SK-N-SH (cell line): ENCODE measurements around the gene FCN3. TPM values are rescaled to one million over a fixed set of nuclear protein-coding genes. Genes with fewer than 3 reads are reported as not detected.

Source experiments
- CTCF ChIA-PET: fragments of 300-600, 350-600 bp; formaldehyde crosslinking; extraction: SDS; loops from one replicate; lab custom pipeline; 2021; lab: Yijun Ruan, JAX
- POLR2A ChIA-PET: fragments of 350-600 bp; sonication (Branson Sonifier 250); formaldehyde crosslinking; extraction: SDS; loops from one replicate; lab custom pipeline; 2020; ENCODE audit warnings: antibody characterized with exemption, inconsistent platforms; lab: Yijun Ruan, JAX
- DNase-seq: peaks from one replicate; pipeline ENCODE4 v3.0.0; 2012
- H2AFZ ChIP-seq: fragments of 200-600 bp; sonication (generic); 2 replicates; pipeline ENCODE4 v1.8.1; 2016; ENCODE audit warnings: antibody characterized with exemption, mild to moderate bottlenecking, low read depth
- H3F3A ChIP-seq: fragments of 200-600 bp; sonication (generic); replicated peaks from 2 replicates; pipeline ENCODE3; 2016; ENCODE audit warnings: antibody characterized with exemption, mild to moderate bottlenecking; ENCODE audit not compliant: insufficient read depth
- H3K27ac ChIP-seq, 2 experiments: fragments of 200-500 bp in 1 of 2; fragments of 200-600 bp in 1 of 2; sonication (Bioruptor generic) in 1 of 2; sonication (generic), shearing (Covaris generic) in 1 of 2; 2 replicates each; pipeline versions ENCODE4 v1.5.1 to v1.6.1; 2014 to 2016; ENCODE audit warnings: low read depth in 2 of 2, inconsistent platforms in 1 of 2, low read length in 1 of 2, mild to moderate bottlenecking in 1 of 2, mixed read lengths in 1 of 2
- H3K27me3 ChIP-seq: fragments of 200-600 bp; sonication (generic), shearing (Covaris generic); 2 replicates; pipeline ENCODE4 v1.6.1; 2016; ENCODE audit warnings: mixed run types; ENCODE audit not compliant: insufficient read depth
- H3K36me3 ChIP-seq, 2 experiments: fragments of 200-500 bp in 1 of 2; fragments of 200-600 bp in 1 of 2; sonication (Bioruptor generic) in 1 of 2; sonication (generic) in 1 of 2; replicated peaks in 1 of 2; 2 replicates each; pipeline versions ENCODE3 to v1.5.1; 2014 to 2016; ENCODE audit warnings: low read length in 1 of 2, mild to moderate bottlenecking in 1 of 2; ENCODE audit not compliant: insufficient read depth in 2 of 2, control insufficient read depth in 1 of 2
- H3K4me1 ChIP-seq, 2 experiments: fragments of 200-500 bp in 1 of 2; fragments of 200-600 bp in 1 of 2; sonication (Bioruptor generic) in 1 of 2; sonication (generic), shearing (Covaris generic) in 1 of 2; 2 replicates each; pipeline versions ENCODE4 v1.5.1 to v1.6.1; 2014 to 2016; ENCODE audit warnings: low read depth in 1 of 2, low read length in 1 of 2, mixed run types in 1 of 2; ENCODE audit not compliant: insufficient read depth in 2 of 2, control insufficient read depth in 1 of 2
- H3K4me2 ChIP-seq: fragments of 200-600 bp; sonication (generic), shearing (Covaris generic); 2 replicates; pipeline ENCODE4 v1.6.1; 2017; ENCODE audit warnings: mixed run types
- H3K4me3 ChIP-seq, 2 experiments: fragments of 200-500 bp in 1 of 2; fragments of 200-600 bp in 1 of 2; sonication (Bioruptor generic) in 1 of 2; sonication (generic), shearing (Covaris generic) in 1 of 2; 2 replicates each; pipeline versions ENCODE4 v1.5.1 to v1.8.1; 2014 to 2016; ENCODE audit warnings: low read depth in 2 of 2, inconsistent platforms in 1 of 2, low read length in 1 of 2, mild to moderate bottlenecking in 1 of 2, mixed read lengths in 1 of 2, moderate library complexity in 1 of 2
- H3K79me2 ChIP-seq: fragments of 200-600 bp; sonication (generic); 2 replicates; pipeline ENCODE4 v1.8.1; 2017; ENCODE audit warnings: mild to moderate bottlenecking; ENCODE audit not compliant: insufficient read depth
- H3K9ac ChIP-seq: fragments of 200-600 bp; sonication (generic); 2 replicates; pipeline ENCODE4 v1.6.1; 2017; ENCODE audit warnings: mixed run types
- H3K9me2 ChIP-seq: fragments of 200-600 bp; sonication (generic); 2 replicates; pipeline ENCODE4 v1.6.1; 2017; ENCODE audit warnings: mixed run types
- H3K9me3 ChIP-seq: fragments of 200-600 bp; sonication (generic); 2 replicates; pipeline ENCODE4 v1.6.1; 2017; ENCODE audit warnings: mixed run types, mild to moderate bottlenecking, moderate library complexity
- H4K20me1 ChIP-seq: fragments of 200-600 bp; sonication (generic); 2 replicates; pipeline ENCODE4 v1.6.1; 2017; ENCODE audit warnings: mild to moderate bottlenecking, mixed run types; ENCODE audit not compliant: insufficient read depth
- EP300 ChIP-seq, 2 experiments: IDR thresholded peaks; 2 replicates each; pipeline versions ENCODE4 v1.4.0 to v1.6.1; 2012; ENCODE audit warnings: borderline replicate concordance in 1 of 2, low read depth in 1 of 2, low read length in 1 of 2
- EZH2phosphoT487 ChIP-seq: fragments of 200-600 bp; sonication (generic); IDR thresholded peaks from 2 replicates; pipeline ENCODE4 v1.6.1; 2017; ENCODE audit warnings: low read depth, mixed run types, mild to moderate bottlenecking, antibody characterized with exemption, moderate library complexity, borderline replicate concordance
- FOXJ3 ChIP-seq: sonication (generic); formaldehyde crosslinking; IDR thresholded peaks from 2 replicates; pipeline ENCODE4 v1.5.1; 2020; ENCODE audit warnings: mild to moderate bottlenecking, missing genetic modification reagents
- FOXM1 ChIP-seq: IDR thresholded peaks from 2 replicates; pipeline ENCODE4 v1.4.0; 2012; ENCODE audit warnings: low read depth, mild to moderate bottlenecking
- GABPA ChIP-seq: IDR thresholded peaks from 2 replicates; pipeline ENCODE4 v1.4.0; 2012; ENCODE audit warnings: low read depth, mild to moderate bottlenecking
- IRF3 ChIP-seq: fragments of 150-350 bp; IDR thresholded peaks from 2 replicates; pipeline ENCODE4 v1.6.1; 2016; ENCODE audit warnings: mild to moderate bottlenecking, low read depth, low read length
- MXI1 ChIP-seq: IDR thresholded peaks from 2 replicates; pipeline ENCODE4 v1.6.1; 2012; ENCODE audit warnings: mild to moderate bottlenecking, low read depth, low read length, improper control_type of control experiment
- NFIC ChIP-seq: IDR thresholded peaks from 2 replicates; pipeline ENCODE4 v1.4.0; 2012; ENCODE audit warnings: borderline replicate concordance
- NRF1 ChIP-seq: IDR thresholded peaks from 2 replicates; pipeline ENCODE4 v1.6.1; 2012; ENCODE audit warnings: low read depth, mild to moderate bottlenecking, low read length
- PBX3 ChIP-seq: IDR thresholded peaks from 2 replicates; pipeline ENCODE4; 2012
- POLR2AphosphoS5 ChIP-seq: IDR thresholded peaks from 2 replicates; pipeline ENCODE4 v1.6.1; 2012; ENCODE audit warnings: low read depth, low read length
- RAD21 ChIP-seq: IDR thresholded peaks from 2 replicates; pipeline ENCODE4 v1.6.1; 2012; ENCODE audit warnings: mild to moderate bottlenecking, low read length
- RFX5 ChIP-seq: IDR thresholded peaks from 2 replicates; pipeline ENCODE4 v1.6.1; 2012; ENCODE audit warnings: mild to moderate bottlenecking, improper control_type of control experiment, low read length
- SMC3 ChIP-seq: IDR thresholded peaks from 2 replicates; pipeline ENCODE4 v1.6.1; 2012; ENCODE audit warnings: low read depth, low read length, improper control_type of control experiment
- TAF1 ChIP-seq: IDR thresholded peaks from 2 replicates; pipeline ENCODE4 v1.6.1; 2012; ENCODE audit warnings: low read depth, mild to moderate bottlenecking, low read length, moderate library complexity, borderline replicate concordance
- TEAD4 ChIP-seq: IDR thresholded peaks from 2 replicates; pipeline ENCODE4 v1.4.0; 2012; ENCODE audit warnings: mild to moderate bottlenecking, borderline replicate concordance; ENCODE audit not compliant: insufficient read depth
- USF1 ChIP-seq: IDR thresholded peaks from 2 replicates; pipeline ENCODE4 v1.4.0; 2012; ENCODE audit warnings: low read depth, borderline replicate concordance
- USF2 ChIP-seq: fragments of 150-350 bp; IDR thresholded peaks from 2 replicates; pipeline ENCODE4 v1.6.1; 2017; ENCODE audit warnings: antibody characterized with exemption, low read length, low read depth, borderline replicate concordance
- YY1 ChIP-seq: IDR thresholded peaks from 2 replicates; pipeline ENCODE4 v1.4.0; 2012; ENCODE audit warnings: low read depth, mild to moderate bottlenecking
- ZBTB33 ChIP-seq: IDR thresholded peaks from 2 replicates; pipeline ENCODE4 v1.4.0; 2012; ENCODE audit warnings: low read depth, borderline replicate concordance
- WGBS: methylation state at CpG from one replicate; pipeline ENCODE4 v1.1.6; 2017; ENCODE audit warnings: low lambda C conversion rate; 5-methylcytosine and 5-hydroxymethylcytosine counted together
- polyA plus RNA-seq, 3 experiments: library from polyadenylated mRNA; depleted of rRNA; stranded (reverse); fragments of >200 nt; gene quantifications; 2 replicates each; pipeline ENCODE4 v1.2.3, GENCODE V29; 2012

The FCN3 gene
- polyA plus RNA-seq, 1 of the 3 experiments (the other 2 are of a cell fraction): not detected

GRCh38 chr1:27395441-27396195 is 21.0 kb upstream of the FCN3 start (continued):
- TF ChIP-seq ZBTB33 (no peak), YY1 (no peak), PBX3 (no peak), SMC3 (peak; percentile 80), NFIC (no peak), EZH2phosphoT487 (no peak), EP300 (IDR thresholded peaks at IDR 0.05; ENCODE audit: borderline replicate concordance in 1 of 2, low read depth in 1 of 2, low read length in 1 of 2) (no peak), RAD21 (peak; percentile 89), TEAD4 (no peak), TAF1 (no peak), GABPA (no peak), NRF1 (no peak), USF2 (no peak), MXI1 (peak; percentile 42; the same call in 1 of the 2 replicates), RFX5 (peak; percentile 37; the same call in 1 of the 2 replicates), FOXM1 (no peak)

GRCh38 chr1:27394925-27395324 is 20.3 kb upstream of the FCN3 start:
- Histone ChIP-seq H3K4me3 (no peak overlapping the region), H4K20me1 (no peaks in the 10 kb centered on the region), H3K4me2 (no peak overlapping the region), H3K27ac (peak overlapping the region in 1 of 2 experiments; percentile 15; a peak in 1 of 4 replicates), H2AFZ (no peak overlapping the region), H3K9me3 (no peaks in the 10 kb centered on the region), H3K9ac (no peak overlapping the region), H3K36me3 (no peaks in the 10 kb centered on the region), H3K9me2 (no peaks in the 10 kb centered on the region), H3F3A (peaks cover 12% of the 10 kb centered on the region), H3K27me3 (no peaks in the 10 kb centered on the region; the same call in 1 of the 2 replicates), H3K4me1 (peaks cover 0 to 28% of the 10 kb centered on the region in 2 experiments; a peak in 2 of 4 replicates), H3K79me2 (peaks cover 11% of the 10 kb centered on the region; the same call in 1 of the 2 replicates)
- no peak for DNase-seq
- ChIA-PET CTCF (interaction anchor here (0.7 to 20.0 kb wide), 44 partner anchors 8 to 350 kb away, joined by 3 to 731 read pairs (median 5); partner anchors contain the start of genes AHDC1, MAP3K6 and SYTL1), POLR2A (interaction anchor here (0.6 to 2.1 kb wide), 4 partner anchors 29 to 99 kb away, joined by 3 to 14 read pairs (median 4); partner anchors contain the start of gene MAP3K6)
- 86% methylated on average over 1 of the region's 1 CpG for WGBS
- no peak for TF ChIP-seq TAF1
- TF ChIP-seq MXI1: no peak
- TF ChIP-seq IRF3: no peak
- no peak for TF ChIP-seq NRF1
- no peak for TF ChIP-seq TEAD4
- no peak for TF ChIP-seq USF2
- TF ChIP-seq USF1: no peak
- TF ChIP-seq RFX5: no peak
- no peak for TF ChIP-seq POLR2AphosphoS5
- no peak for TF ChIP-seq FOXJ3 (CRISPR knock-in tag)
- no peak for TF ChIP-seq GABPA
- no peak for TF ChIP-seq EP300 (IDR thresholded peaks at IDR 0.05; ENCODE audit: borderline replicate concordance in 1 of 2, low read depth in 1 of 2, low read length in 1 of 2)
- TF ChIP-seq SMC3: no peak
